ENCODE results near the gene KATNB1.
"Not testable (repeated sequence)": the region's sequence is repeated elsewhere in the genome, so short reads cannot be mapped to it uniquely, and the experiment has no call there.

DNA sequence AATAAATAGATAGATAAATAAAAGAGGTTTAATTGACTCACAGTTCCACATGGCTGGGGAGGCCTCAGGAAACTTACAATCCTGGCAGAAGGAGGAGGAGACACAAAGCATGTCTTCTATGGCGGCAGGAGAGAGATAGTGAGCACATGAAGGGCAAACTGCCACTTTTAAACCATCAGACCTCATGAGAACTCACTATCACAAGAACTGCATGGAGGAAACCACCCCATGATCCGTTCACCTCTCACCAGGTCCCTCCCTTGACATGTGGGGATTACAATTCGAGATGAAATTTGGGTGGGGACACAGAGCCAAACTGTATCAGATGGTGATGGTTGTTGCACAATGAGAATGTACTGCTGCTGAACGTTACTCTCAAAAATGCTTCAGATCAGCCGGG is 44.3 kb downstream of the KATNB1 start:
- not testable (repeated sequence) for TF ChIP-seq POLR2A, TAF1 (IDR thresholded peaks at IDR 0.05; ENCODE audit: low read depth, low read length)

All from GM12891 (cell line).